Peyer's patch (tissue), 4 donors: ENCODE results near the gene TEX19.

Experiments used
- POLR2A ChIP-seq, 2 donors: fragments of 450-650 bp; IDR thresholded peaks; one replicate each; pipeline ENCODE4 v1.5.1; 2017; ENCODE audit warnings: antibody characterized with exemption in 2 of 2, mild to moderate bottlenecking in 2 of 2, moderate library complexity in 2 of 2
- TF ChIP-seq, protein P1 (sequence below), 6 experiments: fragments of 450-650 bp in 4 of 6; fragments of 200-600 bp in 2 of 6; sonication (generic) in 1 of 6; IDR thresholded peaks; one replicate each; pipeline ENCODE4 v1.5.1; 2017 to 2019; ENCODE audit warnings: antibody characterized with exemption in 6 of 6, mild to moderate bottlenecking in 3 of 6, moderate library complexity in 1 of 6

- TF ChIP-seq, protein P1, sequence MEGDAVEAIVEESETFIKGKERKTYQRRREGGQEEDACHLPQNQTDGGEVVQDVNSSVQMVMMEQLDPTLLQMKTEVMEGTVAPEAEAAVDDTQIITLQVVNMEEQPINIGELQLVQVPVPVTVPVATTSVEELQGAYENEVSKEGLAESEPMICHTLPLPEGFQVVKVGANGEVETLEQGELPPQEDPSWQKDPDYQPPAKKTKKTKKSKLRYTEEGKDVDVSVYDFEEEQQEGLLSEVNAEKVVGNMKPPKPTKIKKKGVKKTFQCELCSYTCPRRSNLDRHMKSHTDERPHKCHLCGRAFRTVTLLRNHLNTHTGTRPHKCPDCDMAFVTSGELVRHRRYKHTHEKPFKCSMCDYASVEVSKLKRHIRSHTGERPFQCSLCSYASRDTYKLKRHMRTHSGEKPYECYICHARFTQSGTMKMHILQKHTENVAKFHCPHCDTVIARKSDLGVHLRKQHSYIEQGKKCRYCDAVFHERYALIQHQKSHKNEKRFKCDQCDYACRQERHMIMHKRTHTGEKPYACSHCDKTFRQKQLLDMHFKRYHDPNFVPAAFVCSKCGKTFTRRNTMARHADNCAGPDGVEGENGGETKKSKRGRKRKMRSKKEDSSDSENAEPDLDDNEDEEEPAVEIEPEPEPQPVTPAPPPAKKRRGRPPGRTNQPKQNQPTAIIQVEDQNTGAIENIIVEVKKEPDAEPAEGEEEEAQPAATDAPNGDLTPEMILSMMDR (IDR thresholded peaks at IDR 0.05) = no peak
- TF ChIP-seq POLR2A (IDR thresholded peaks at IDR 0.05) = no peak
Measured at GRCh38 chr17:82372249-82373071, 13.4 kb downstream of the TEX19 start.
